H1 (cell line): ENCODE results near the gene SNW1. TPM values are rescaled to one million over a fixed set of nuclear protein-coding genes. Genes with fewer than 3 reads are reported as not detected.

Experiments used
- CTCF ChIA-PET: fragments of 300-600 bp; sonication (Branson Sonifier 250); formaldehyde crosslinking; loops from one replicate; lab custom pipeline; 2021; ENCODE audit not compliant: partially characterized antibody; lab: Charles Lee
- POLR2A ChIA-PET: fragments of 300-600 bp; sonication (Branson Sonifier 250); formaldehyde crosslinking; loops from one replicate; lab custom pipeline; 2021; ENCODE audit warnings: inconsistent platforms; ENCODE audit not compliant: partially characterized antibody; lab: Charles Lee
- DNase-seq, 2 experiments: peaks; one replicate each; pipeline versions ENCODE4 v3.0.0 to v3.0.0-alpha.2; 2010 to 2022; ENCODE audit warnings: low spot score in 2 of 2, low read depth in 1 of 2, mixed read lengths in 1 of 2
- FAIRE-seq: peaks from 2 replicates; lab custom pipeline; 2011; peaks lifted over from hg19 to GRCh38; lab: Jason Lieb, UNC
- H2AFZ ChIP-seq: 2 replicates; pipeline ENCODE4 v1.8.1; 2012; ENCODE audit warnings: low read length, inconsistent platforms
- H2AK5ac ChIP-seq: 2 replicates; pipeline ENCODE4 v1.6.1; 2013; ENCODE audit warnings: low read depth, low read length
- H2BK120ac ChIP-seq: replicated peaks from 2 replicates; pipeline ENCODE3; 2013; ENCODE audit warnings: low read depth, low read length, inconsistent platforms
- H2BK12ac ChIP-seq: 2 replicates; pipeline ENCODE4 v1.6.1; 2013; ENCODE audit warnings: low read depth, low read length
- H2BK15ac ChIP-seq: 2 replicates; pipeline ENCODE4 v1.6.1; 2013; ENCODE audit warnings: low read length
- H2BK20ac ChIP-seq: 2 replicates; pipeline ENCODE4 v1.6.1; 2013; ENCODE audit warnings: low read length
- H2BK5ac ChIP-seq: 2 replicates; pipeline ENCODE4 v1.6.1; 2013; ENCODE audit warnings: low read depth, low read length
- H3K14ac ChIP-seq: 2 replicates; pipeline ENCODE4 v1.6.1; 2013; ENCODE audit warnings: inconsistent platforms; ENCODE audit not compliant: insufficient read length
- H3K18ac ChIP-seq: 2 replicates; pipeline ENCODE4 v1.6.1; 2013; ENCODE audit warnings: low read length; ENCODE audit errors: extremely low read depth
- H3K23ac ChIP-seq: 2 replicates; pipeline ENCODE4 v1.6.1; 2013; ENCODE audit warnings: inconsistent platforms; ENCODE audit not compliant: insufficient read length
- H3K23me2 ChIP-seq: 2 replicates; pipeline ENCODE4 v1.6.1; 2013; ENCODE audit warnings: low read depth, low read length
- H3K27ac ChIP-seq: 2 replicates; pipeline ENCODE4 v1.6.1; 2011; ENCODE audit warnings: low read depth, low read length, inconsistent platforms
- H3K27me3 ChIP-seq, 4 experiments: replicated peaks in 1 of 4; 1 replicate in 1 of 4; 2 replicates in 3 of 4; pipeline versions ENCODE4 v1.6.1 to v1.8.1; 2011 to 2013; ENCODE audit warnings: low read length in 3 of 4, mild to moderate bottlenecking in 3 of 4, inconsistent platforms in 2 of 4, mixed read lengths in 2 of 4, moderate library complexity in 1 of 4; ENCODE audit not compliant: control insufficient read depth in 3 of 4, insufficient read depth in 3 of 4; ENCODE audit errors: extremely low read depth in 1 of 4
- H3K36me3 ChIP-seq, 4 experiments: 2 replicates each; pipeline versions ENCODE4 v1.6.1 to v1.8.1; 2011 to 2013; ENCODE audit warnings: mild to moderate bottlenecking in 4 of 4, low read length in 3 of 4, moderate library complexity in 2 of 4, control low read depth in 1 of 4, inconsistent platforms in 1 of 4; ENCODE audit not compliant: insufficient read depth in 4 of 4, control insufficient read depth in 2 of 4
- H3K4ac ChIP-seq: replicated peaks from 2 replicates; pipeline ENCODE3; 2013; ENCODE audit warnings: low read length, low read depth, mixed read lengths, inconsistent platforms; ENCODE audit not compliant: insufficient read length
- H3K4me1 ChIP-seq, 4 experiments: replicated peaks in 1 of 4; 1 replicate in 1 of 4; 2 replicates in 3 of 4; pipeline versions ENCODE4 v1.6.1 to v1.8.1; 2011 to 2013; ENCODE audit warnings: low read length in 3 of 4, inconsistent platforms in 2 of 4, mixed read lengths in 1 of 4; ENCODE audit not compliant: insufficient read depth in 4 of 4, control insufficient read depth in 3 of 4
- H3K4me2 ChIP-seq, 2 experiments: 2 replicates each; pipeline versions ENCODE4 v1.6.1 to v1.8.1; 2011 to 2013; ENCODE audit warnings: low read depth in 2 of 2, low read length in 2 of 2, control low read depth in 1 of 2, inconsistent platforms in 1 of 2, mild to moderate bottlenecking in 1 of 2; ENCODE audit not compliant: insufficient read depth in 1 of 2
- H3K4me3 ChIP-seq, 4 experiments: fragments of 200-600, 300-600 bp in 1 of 4; sonication (generic), shearing (Covaris generic), sonication (Bioruptor Twin) in 1 of 4; 2 replicates each; pipeline versions ENCODE4 v1.5.1 to v1.8.1; 2011 to 2016; ENCODE audit warnings: low read length in 4 of 4, low read depth in 3 of 4, control low read depth in 2 of 4, inconsistent platforms in 2 of 4, mild to moderate bottlenecking in 2 of 4, mixed read lengths in 1 of 4, moderate library complexity in 1 of 4; ENCODE audit not compliant: insufficient read depth in 2 of 4; ENCODE audit errors: extremely low read depth in 1 of 4
- H3K56ac ChIP-seq: replicated peaks from 2 replicates; pipeline ENCODE3; 2013; ENCODE audit warnings: low read depth, mild to moderate bottlenecking, mixed read lengths, low read length, inconsistent platforms; ENCODE audit not compliant: insufficient read length
- H3K79me1 ChIP-seq: 2 replicates; pipeline ENCODE4 v1.6.1; 2013; ENCODE audit warnings: low read depth, low read length, control low read depth
- H3K79me2 ChIP-seq, 2 experiments: 2 replicates each; pipeline versions ENCODE4 v1.6.1 to v1.8.1; 2012 to 2013; ENCODE audit warnings: low read length in 2 of 2, mild to moderate bottlenecking in 2 of 2, inconsistent platforms in 1 of 2; ENCODE audit not compliant: insufficient read depth in 2 of 2, control insufficient read depth in 1 of 2
- H3K9ac ChIP-seq, 4 experiments: replicated peaks in 1 of 4; 1 replicate in 1 of 4; 2 replicates in 3 of 4; pipeline versions ENCODE4 v1.6.1 to v1.8.1; 2011 to 2013; ENCODE audit warnings: low read depth in 3 of 4, low read length in 3 of 4, control low read depth in 2 of 4, mild to moderate bottlenecking in 2 of 4, moderate library complexity in 2 of 4, inconsistent platforms in 1 of 4; ENCODE audit errors: extremely low read depth in 1 of 4
- H3K9me3 ChIP-seq, 2 experiments: 2 replicates each; pipeline versions ENCODE4 v1.6.1 to v1.8.1; 2012 to 2013; ENCODE audit warnings: mild to moderate bottlenecking in 2 of 2, moderate library complexity in 2 of 2, control low read depth in 1 of 2, inconsistent platforms in 1 of 2, low read depth in 1 of 2, low read length in 1 of 2, mixed read lengths in 1 of 2; ENCODE audit not compliant: insufficient read depth in 2 of 2
- H4K20me1 ChIP-seq, 2 experiments: replicated peaks in 1 of 2; 2 replicates each; pipeline versions ENCODE3 to v1.8.1; 2011 to 2013; ENCODE audit warnings: inconsistent platforms in 2 of 2, low read length in 2 of 2, mild to moderate bottlenecking in 1 of 2; ENCODE audit not compliant: insufficient read depth in 2 of 2, control insufficient read depth in 1 of 2
- H4K5ac ChIP-seq: 2 replicates; pipeline ENCODE4 v1.6.1; 2013; ENCODE audit warnings: low read length, low read depth, mixed read lengths, inconsistent platforms; ENCODE audit not compliant: insufficient read length
- H4K8ac ChIP-seq: 2 replicates; pipeline ENCODE4 v1.8.0; 2013; ENCODE audit warnings: mild to moderate bottlenecking, moderate library complexity, low read length, inconsistent platforms; ENCODE audit not compliant: insufficient read depth; ENCODE audit errors: extremely low read depth
- H4K91ac ChIP-seq: replicated peaks from 2 replicates; pipeline ENCODE3; 2013; ENCODE audit warnings: low read length, mixed read lengths, inconsistent platforms; ENCODE audit not compliant: insufficient read length
- ATF2 ChIP-seq: IDR thresholded peaks from 2 replicates; pipeline ENCODE4 v1.6.1; 2012; ENCODE audit warnings: low read length, inconsistent platforms
- CEBPB ChIP-seq: IDR thresholded peaks from 2 replicates; pipeline ENCODE4 v1.6.1; 2012; ENCODE audit warnings: low read depth, low read length
- GABPA ChIP-seq: IDR thresholded peaks from 2 replicates; pipeline ENCODE4 v1.6.1; 2011; ENCODE audit warnings: mild to moderate bottlenecking, low read length, moderate library complexity, borderline replicate concordance; ENCODE audit not compliant: insufficient read depth
- NANOG ChIP-seq: IDR thresholded peaks from 2 replicates; pipeline ENCODE4 v1.6.1; 2011; ENCODE audit warnings: low read length, low read depth, mild to moderate bottlenecking, inconsistent platforms; ENCODE audit not compliant: insufficient read depth, poor library complexity, severe bottlenecking
- SAP30 ChIP-seq: fragments of 300-600 bp; sonication (generic); IDR thresholded peaks from 2 replicates; pipeline ENCODE4 v1.7.1; 2012; ENCODE audit warnings: low read length, moderate library complexity, mild to moderate bottlenecking, inconsistent platforms; ENCODE audit not compliant: insufficient read depth, insufficient replicate concordance
- SIX5 ChIP-seq: IDR thresholded peaks from 2 replicates; pipeline ENCODE4 v1.6.1; 2011; ENCODE audit warnings: mild to moderate bottlenecking, low read depth, low read length
- WGBS, 2 experiments: shearing (Covaris generic) in 1 of 2; methylation state at CpG; one replicate each; pipeline versions ENCODE4 v1.1.6 to v1.1.7; 2013 to 2015; ENCODE audit warnings: low lambda C conversion rate in 2 of 2, mixed read lengths in 2 of 2, inconsistent platforms in 1 of 2, low coverage in 1 of 2, missing lambda C conversion rate in 1 of 2; ENCODE audit not compliant: insufficient replicate concordance in 2 of 2, insufficient coverage in 1 of 2, insufficient read length in 1 of 2; ENCODE audit errors: extremely low coverage in 1 of 2, missing lambda C conversion rate in 1 of 2; 5-methylcytosine and 5-hydroxymethylcytosine counted together
- polyA plus RNA-seq, 7 experiments: library from polyadenylated mRNA; depleted of rRNA in 3 of 7; stranded (reverse) in 5 of 7; unstranded in 2 of 7; fragments of >200 nt in 5 of 7; fragments of 200-250 nt in 2 of 7; gene quantifications; 1 replicate in 5 of 7; 2 replicates in 1 of 7; 4 replicates in 1 of 7; pipeline versions ENCODE4 v1.2.1 to v1.2.3, GENCODE V29; 2011 to 2013; ENCODE audit warnings: missing spikeins in 2 of 7, mixed read lengths in 2 of 7
- total RNA-seq: library from RNA; stranded (reverse); fragmentation: NEBNext Ultra II Directional; extraction: Animal tissue kit (Norgen Biotek cat#: 25700); gene quantifications from 2 replicates; pipeline ENCODE4 v1.2.1, GENCODE V29; 2021

SNW1 gene
- total and polyA plus RNA-seq, 2 of the 8 experiments (the other 6 are each of a cell fraction or from before 2014, with no cell fraction given): 13.2 to 79.2 TPM

- H4K20me1 ChIP-seq: no peaks in the 10 kb centered on the region
- no peaks in the 10 kb centered on the region for H3K9me3 ChIP-seq
- H2BK20ac ChIP-seq: no peak overlapping the region
- TF ChIP-seq CEBPB: no peak
- no peak for TF ChIP-seq NANOG
- no peak for TF ChIP-seq SIX5
- TF ChIP-seq GABPA: no peak
- TF ChIP-seq SAP30: no peak
- no peak for TF ChIP-seq ATF2
- H3K4me3 ChIP-seq: peak overlapping the region; percentile 74 to 86 (median 84); a peak in 7 of 8 replicates
- peak overlapping the region; percentile 58 for H4K91ac ChIP-seq
- H3K14ac ChIP-seq: no peak overlapping the region
- peaks cover 5% of the 10 kb centered on the region; the same call in 1 of the 2 replicates for H3K23me2 ChIP-seq
- H2AK5ac ChIP-seq: no peak overlapping the region
- DNase-seq (no peak), FAIRE-seq (no peak)
- no peak overlapping the region for H3K56ac ChIP-seq
- 0 out of 4 replicates have a peak, but pooled peaks cover 0 to 3% of the 10 kb centered on the region in 2 experiments for H3K79me2 ChIP-seq
- ChIA-PET POLR2A (interaction anchor here (1.0 to 2.2 kb wide), 5 partner anchors 10 to 141 kb away, joined by 4 to 9 read pairs (median 7); partner anchors contain the start of gene SNW1), CTCF (interaction anchor here (0.8 to 3.6 kb wide), 2 partner anchors 9 to 39 kb away, joined by 3 to 27 read pairs; partner anchors contain the start of gene SNW1)
- H4K8ac ChIP-seq: no peak overlapping the region
- no peaks in the 10 kb centered on the region for H3K27me3 ChIP-seq
- H2BK120ac ChIP-seq: peak overlapping the region; percentile 87
- no peak overlapping the region for H3K23ac ChIP-seq
- peaks cover 0 to 10% (median 1%) of the 10 kb centered on the region in 4 experiments; a peak in 3 of 7 replicates for H3K4me1 ChIP-seq
- H3K36me3 ChIP-seq: no peaks in the 10 kb centered on the region
- no peak overlapping the region for H3K27ac ChIP-seq
- no peak overlapping the region for H3K18ac ChIP-seq
- H3K4me2 ChIP-seq: peak overlapping the region; percentile 54 to 88
- no peak overlapping the region for H4K5ac ChIP-seq
- H2BK12ac ChIP-seq: no peak overlapping the region
- 0 out of 7 replicates have a peak overlapping the region, but pooled peaks of 1 of the 4 experiments have one; percentile 80 for H3K9ac ChIP-seq
- H3K79me1 ChIP-seq: 0 out of 2 replicates have a peak, but pooled peaks cover 5% of the 10 kb centered on the region
- peak overlapping the region; percentile 90 for H2AFZ ChIP-seq
- no peak overlapping the region for H2BK5ac ChIP-seq
- no peak overlapping the region for H3K4ac ChIP-seq
- 0 out of 2 replicates have a peak overlapping the region, but pooled peaks have one; percentile 12 for H2BK15ac ChIP-seq
- 85% methylated on average over 1 of the region's 1 CpG; no CpG with 5 or more reads in 1 of the 2 experiments for WGBS, 2 experiments
Observed at GRCh38 chr14:77800814-77801213, 39.9 kb upstream of the SNW1 start.
